ENCODE measurements around the gene CLEC2L.
A peak's percentile ranks its signal among the peaks of the same experiment; 100 is the strongest.

CLEC2L gene

GRCh38 chr7:139571190-139571589, 47.7 kb downstream of the CLEC2L start:
- CTCF ChIA-PET: no interaction called here
- H3K4me3 Mint-ChIP-seq: no peak overlapping the region
- no peaks in the 10 kb centered on the region for H3K27me3 Mint-ChIP-seq
- H3K9me3 Mint-ChIP-seq: no peaks in the 10 kb centered on the region
- peaks cover 2% of the 10 kb centered on the region for H3K36me3 Mint-ChIP-seq
- DNase-seq: no peak
- peaks cover 1% of the 10 kb centered on the region for H3K4me1 Mint-ChIP-seq
- no peak overlapping the region for H3K27ac Mint-ChIP-seq

DNA sequence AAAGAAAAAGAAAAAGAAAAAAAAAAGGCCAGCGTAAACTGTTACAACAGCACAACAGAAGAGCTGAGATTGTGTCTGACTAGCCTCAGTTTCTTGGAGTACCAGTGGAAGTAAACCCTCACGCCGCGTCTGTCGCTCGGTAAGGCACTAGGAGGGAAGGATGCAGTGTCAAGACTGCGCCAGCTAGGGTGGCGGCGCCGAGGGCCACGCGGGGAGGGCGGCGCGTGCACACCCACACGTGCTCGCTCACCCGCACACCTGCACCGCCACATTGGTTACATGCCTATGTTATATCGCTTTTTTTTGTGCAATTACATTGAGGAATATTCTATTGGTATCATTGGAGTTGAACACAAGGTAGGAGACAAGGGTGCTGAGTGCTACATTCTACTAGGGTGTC, 48.2 kb downstream of the CLEC2L start:
- no peaks in the 10 kb centered on the region for H3K4me1 Mint-ChIP-seq
- DNase-seq: no peak
- peaks cover 2% of the 10 kb centered on the region for H3K36me3 Mint-ChIP-seq
- CTCF ChIA-PET: no interaction called here
- no peak overlapping the region for H3K4me3 Mint-ChIP-seq
- H3K9me3 Mint-ChIP-seq: no peaks in the 10 kb centered on the region
- no peak overlapping the region for H3K27ac Mint-ChIP-seq
- no peaks in the 10 kb centered on the region for H3K27me3 Mint-ChIP-seq

DNA sequence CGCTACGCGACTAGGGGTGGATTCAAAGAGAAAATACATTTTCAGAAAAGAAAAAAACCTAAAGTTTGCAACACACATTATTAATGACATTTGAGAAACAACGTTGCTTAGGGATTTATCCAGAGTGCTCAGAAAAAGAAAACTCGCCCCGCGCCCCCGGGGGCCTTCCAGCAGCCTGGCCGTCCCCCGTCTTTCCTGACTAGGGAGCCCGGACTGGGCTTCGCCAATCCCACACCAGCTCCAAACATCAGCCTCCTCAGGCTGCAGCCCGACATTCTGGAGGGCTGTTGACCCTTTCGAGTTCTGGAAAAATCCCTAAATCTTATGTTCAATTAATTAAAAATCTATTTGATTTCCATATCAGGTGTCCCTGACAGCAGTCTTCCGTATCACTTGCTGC, 48.6 kb downstream of the CLEC2L start:
- CTCF ChIA-PET: no interaction called here
- Mint-ChIP-seq H3K4me1 (no peaks in the 10 kb centered on the region), H3K4me3 (no peak overlapping the region), H3K27ac (no peak overlapping the region), H3K27me3 (no peaks in the 10 kb centered on the region), H3K36me3 (peaks cover 2% of the 10 kb centered on the region), H3K9me3 (no peaks in the 10 kb centered on the region)
- DNase-seq: no peak

DNA sequence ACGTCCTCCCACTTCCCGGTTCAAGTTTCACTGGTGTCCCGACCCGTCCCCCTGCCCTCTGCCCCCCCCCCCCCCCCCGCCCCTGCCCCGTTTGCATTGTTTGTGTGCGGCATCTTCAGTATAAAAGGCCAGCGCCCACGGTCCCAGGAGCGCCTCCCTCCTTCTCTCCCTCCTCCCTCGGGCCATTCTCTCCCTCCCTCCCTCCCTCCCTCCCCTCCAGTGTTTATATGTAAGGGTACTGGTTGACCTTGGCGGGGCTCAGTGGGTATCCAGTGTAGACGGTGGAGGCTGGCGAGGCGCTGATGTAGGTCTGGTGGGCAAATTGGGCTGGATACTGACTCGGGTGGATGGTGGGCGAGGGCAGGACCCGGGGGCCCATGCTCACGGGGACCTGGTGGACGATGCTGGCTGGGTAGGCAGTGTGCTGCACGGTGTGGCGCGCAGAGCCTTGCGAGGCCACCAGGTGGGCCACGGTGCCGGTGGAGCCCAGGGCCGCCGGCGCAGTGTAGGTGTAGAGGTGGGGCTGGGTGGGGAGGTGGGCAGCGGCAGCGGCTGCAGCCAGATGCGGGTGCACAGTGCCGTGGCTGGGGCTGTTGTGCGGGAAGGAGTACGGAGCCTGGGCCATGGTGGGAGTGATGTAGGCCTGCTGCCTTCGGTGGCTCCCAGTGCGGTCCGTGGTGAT, 49.4 kb downstream of the CLEC2L start:
- no peaks in the 10 kb centered on the region for H3K27me3 Mint-ChIP-seq
- CTCF ChIA-PET: no interaction called here
- H3K27ac Mint-ChIP-seq: no peak overlapping the region
- H3K4me3 Mint-ChIP-seq: no peak overlapping the region
- no peaks in the 10 kb centered on the region for H3K4me1 Mint-ChIP-seq
- peaks cover 2% of the 10 kb centered on the region for H3K36me3 Mint-ChIP-seq
- no peaks in the 10 kb centered on the region for H3K9me3 Mint-ChIP-seq
- no peak for DNase-seq

- no peak overlapping the region for H3K4me3 Mint-ChIP-seq
- CTCF ChIA-PET: no interaction called here
- H3K27me3 Mint-ChIP-seq: no peaks in the 10 kb centered on the region
- peaks cover 2% of the 10 kb centered on the region for H3K36me3 Mint-ChIP-seq
- H3K27ac Mint-ChIP-seq: no peak overlapping the region
- no peaks in the 10 kb centered on the region for H3K9me3 Mint-ChIP-seq
- DNase-seq: no peak
- no peaks in the 10 kb centered on the region for H3K4me1 Mint-ChIP-seq
Observed at GRCh38 chr7:139573871-139574270, 50.4 kb downstream of the CLEC2L start.

GRCh38 chr7:139574618-139575337, 51.3 kb downstream of the CLEC2L start:
- Mint-ChIP-seq H3K27ac (no peak overlapping the region), H3K4me3 (no peak overlapping the region), H3K4me1 (no peaks in the 10 kb centered on the region), H3K36me3 (peaks cover 2% of the 10 kb centered on the region), H3K9me3 (no peaks in the 10 kb centered on the region), H3K27me3 (no peaks in the 10 kb centered on the region)
- CTCF ChIA-PET: interaction anchor here (0.9 kb wide), 1 partner anchor 75 kb away, joined by 3 read pairs; no protein-coding TSS in a partner anchor
- no peak for DNase-seq

- DNase-seq: no peak
- no peak overlapping the region for H3K4me3 Mint-ChIP-seq
- no peaks in the 10 kb centered on the region for H3K4me1 Mint-ChIP-seq
- H3K9me3 Mint-ChIP-seq: no peaks in the 10 kb centered on the region
- H3K36me3 Mint-ChIP-seq: peaks cover 2% of the 10 kb centered on the region
- H3K27me3 Mint-ChIP-seq: no peaks in the 10 kb centered on the region
- no peak overlapping the region for H3K27ac Mint-ChIP-seq
- CTCF ChIA-PET: no interaction called here
Observed at GRCh38 chr7:139575338-139575680, 51.8 kb downstream of the CLEC2L start.

- no peak for DNase-seq
- CTCF ChIA-PET: no interaction called here
- H3K27ac Mint-ChIP-seq: no peak overlapping the region
Observed at GRCh38 chr7:139576179-139576973, 52.9 kb downstream of the CLEC2L start.

DNA sequence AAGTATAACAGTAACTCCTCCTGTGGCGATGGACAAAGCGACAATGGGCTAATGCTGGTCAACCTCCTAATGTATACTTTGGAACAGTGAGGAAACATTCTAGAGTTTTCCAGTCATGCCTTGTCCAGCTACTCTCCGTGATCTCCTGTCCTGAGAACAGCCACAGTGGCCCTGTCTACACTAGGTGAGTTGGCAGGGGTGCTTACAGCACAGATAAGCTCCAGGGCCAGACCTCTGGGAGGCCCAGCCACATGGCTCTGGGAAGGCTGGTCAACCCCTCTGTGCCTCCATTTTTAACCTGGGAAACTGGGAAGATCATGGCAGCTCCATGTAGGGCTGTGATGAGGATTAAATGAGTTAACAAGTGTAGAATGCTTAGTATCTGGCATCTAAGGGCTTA, 57.0 kb downstream of the CLEC2L start:
- Mint-ChIP-seq H3K4me3 (no peak overlapping the region), H3K9me3 (no peaks in the 10 kb centered on the region), H3K4me1 (peaks cover 13% of the 10 kb centered on the region), H3K27ac (no peak overlapping the region), H3K27me3 (no peaks in the 10 kb centered on the region), H3K36me3 (peaks cover 4% of the 10 kb centered on the region)
- CTCF ChIA-PET: interaction anchor here (0.8 kb wide), 1 partner anchor 9 kb away, joined by 3 read pairs; no protein-coding TSS in a partner anchor
- no peak for DNase-seq

More at GRCh38 chr7:139576179-139576973, 52.9 kb downstream of the CLEC2L start:
- H3K4me3 Mint-ChIP-seq: no peak overlapping the region
- no peaks in the 10 kb centered on the region for H3K9me3 Mint-ChIP-seq
- H3K36me3 Mint-ChIP-seq: peaks cover 2% of the 10 kb centered on the region
- no peaks in the 10 kb centered on the region for H3K4me1 Mint-ChIP-seq
- no peaks in the 10 kb centered on the region for H3K27me3 Mint-ChIP-seq

- H3K36me3 Mint-ChIP-seq: peaks cover 5% of the 10 kb centered on the region
- H3K4me3 Mint-ChIP-seq: no peak overlapping the region
- CTCF ChIA-PET: no interaction called here
- no peak for DNase-seq
- H3K4me1 Mint-ChIP-seq: peaks cover 13% of the 10 kb centered on the region
- H3K27ac Mint-ChIP-seq: no peak overlapping the region
- H3K9me3 Mint-ChIP-seq: no peaks in the 10 kb centered on the region
- H3K27me3 Mint-ChIP-seq: no peaks in the 10 kb centered on the region
Observed at GRCh38 chr7:139582130-139582650, 58.7 kb downstream of the CLEC2L start.

- Mint-ChIP-seq H3K36me3 (peaks cover 5% of the 10 kb centered on the region), H3K4me1 (peaks cover 13% of the 10 kb centered on the region), H3K27me3 (no peaks in the 10 kb centered on the region), H3K9me3 (no peaks in the 10 kb centered on the region), H3K27ac (no peak overlapping the region), H3K4me3 (no peak overlapping the region)
- CTCF ChIA-PET: no interaction called here
- DNase-seq: no peak
Observed at GRCh38 chr7:139582671-139583155, 59.2 kb downstream of the CLEC2L start.

DNA sequence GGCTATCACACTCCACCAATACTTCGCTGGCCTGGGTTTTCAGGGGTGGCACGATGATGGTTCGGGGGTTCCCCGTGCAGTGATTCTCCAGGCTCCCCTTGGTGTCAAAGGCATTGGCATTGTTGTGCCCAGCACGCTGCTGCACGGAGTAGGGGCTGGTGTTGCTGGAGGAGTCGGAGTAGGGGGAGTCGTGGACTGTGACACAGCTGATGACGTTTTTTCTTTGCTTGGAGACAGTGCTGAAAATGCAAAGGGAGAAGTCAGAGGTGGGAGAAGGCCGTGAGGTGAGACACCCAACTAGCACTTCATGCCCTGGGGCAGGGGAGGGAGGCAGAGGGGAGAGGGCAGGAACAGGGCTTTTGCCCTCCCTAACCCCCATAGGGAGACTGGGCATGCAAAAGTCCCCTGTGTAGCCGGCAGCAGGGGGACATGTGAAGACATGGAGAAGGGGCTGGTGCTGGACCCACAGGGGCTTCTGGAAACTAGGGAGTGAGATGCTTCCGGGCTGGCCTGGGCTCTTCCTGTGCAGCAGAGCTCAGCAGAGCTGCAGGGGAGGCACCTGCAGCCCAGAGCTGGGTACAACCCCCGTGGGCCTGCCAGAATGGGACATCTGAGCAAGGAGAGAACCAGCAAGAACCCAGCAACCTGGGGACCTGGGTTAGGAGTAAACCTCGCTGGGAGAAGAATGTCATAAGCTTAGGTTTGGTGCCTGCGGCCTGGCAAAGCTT, 60.5 kb downstream of the CLEC2L start:
- H3K4me3 Mint-ChIP-seq: no peak overlapping the region
- H3K4me1 Mint-ChIP-seq: peaks cover 13% of the 10 kb centered on the region
- H3K27ac Mint-ChIP-seq: peak overlapping the region; percentile 4
- no peaks in the 10 kb centered on the region for H3K9me3 Mint-ChIP-seq
- CTCF ChIA-PET: interaction anchor here (0.8 to 2.4 kb wide), 3 partner anchors 18 to 85 kb away, joined by 3 to 9 read pairs (median 7); no protein-coding TSS in a partner anchor
- no peak for DNase-seq
- no peaks in the 10 kb centered on the region for H3K27me3 Mint-ChIP-seq
- H3K36me3 Mint-ChIP-seq: peaks cover 5% of the 10 kb centered on the region

- no peak for DNase-seq
- Mint-ChIP-seq H3K27me3 (no peaks in the 10 kb centered on the region), H3K9me3 (no peaks in the 10 kb centered on the region), H3K27ac (no peak overlapping the region), H3K4me3 (no peak overlapping the region), H3K36me3 (peaks cover 5% of the 10 kb centered on the region), H3K4me1 (peaks cover 13% of the 10 kb centered on the region)
- CTCF ChIA-PET: interaction anchor here (0.8 to 2.4 kb wide), 3 partner anchors 17 to 86 kb away, joined by 3 to 9 read pairs (median 7); no protein-coding TSS in a partner anchor
Observed at GRCh38 chr7:139585042-139585441, 61.6 kb downstream of the CLEC2L start.

DNA sequence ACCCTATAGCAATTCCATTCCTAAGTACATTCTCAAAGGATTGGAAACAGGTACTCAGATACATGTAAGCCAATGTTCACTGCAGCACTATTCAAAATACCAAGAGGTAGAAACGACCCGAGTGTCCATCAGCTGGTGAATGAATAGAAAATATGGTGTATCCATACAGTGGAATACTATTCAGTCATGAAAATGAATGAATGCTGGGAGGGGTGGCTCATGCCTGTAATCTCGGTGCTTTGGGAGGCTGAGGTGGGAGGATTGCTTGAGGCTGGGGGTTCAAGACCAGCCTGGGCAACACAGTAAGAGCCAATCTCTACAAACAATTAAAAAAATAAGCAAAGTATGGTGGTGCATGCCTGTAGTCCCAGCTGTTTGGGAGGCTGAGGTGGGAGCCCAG, 62.8 kb downstream of the CLEC2L start:
- Mint-ChIP-seq H3K27ac (no peak overlapping the region), H3K4me3 (no peak overlapping the region), H3K36me3 (peaks cover 5% of the 10 kb centered on the region), H3K4me1 (peaks cover 13% of the 10 kb centered on the region), H3K9me3 (no peaks in the 10 kb centered on the region), H3K27me3 (no peaks in the 10 kb centered on the region)
- CTCF ChIA-PET: interaction anchor here (2.4 kb wide), 1 partner anchor 88 kb away, joined by 9 read pairs; no protein-coding TSS in a partner anchor
- DNase-seq: no peak

Data from activated naive CD4-positive, alpha-beta T cell treated with anti-CD3 and anti-CD28 coated beads, Interleukin-2, amount 10 ng/mL, durations not matched to agents 7 days and 5 days (primary cell).